Motor neuron (in vitro differentiated cells): ENCODE measurements around the gene TSPAN1. TPM values are rescaled to one million over a fixed set of nuclear protein-coding genes. Genes with fewer than 3 reads are reported as not detected.
A peak's percentile ranks its signal among the peaks of the same experiment; 100 is the strongest.

Experiments
- ATAC-seq, 8 experiments: fragments of 200-7000 bp; cut with Tn5 transposase; replicated peaks in 6 of 8; 2 replicates each; pipeline ENCODE4 v1.8.0; 2021; ENCODE audit warnings: mild to moderate bottlenecking in 8 of 8, moderate library complexity in 8 of 8
- H3K27ac ChIP-seq, 2 donors: fragments of 250-450 bp; sonication (Bioruptor Pico); 2 replicates each; pipeline ENCODE4 v1.9.0; 2021; ENCODE audit warnings: antibody characterized with exemption in 2 of 2, mild to moderate bottlenecking in 2 of 2, moderate library complexity in 1 of 2
- H3K4me1 ChIP-seq, 2 donors: fragments of 250-450 bp; sonication (Bioruptor Pico); replicated peaks in 1 of 2; 2 replicates each; pipeline ENCODE4 v1.6.1; 2021; ENCODE audit warnings: antibody characterized with exemption in 2 of 2, mild to moderate bottlenecking in 2 of 2, moderate library complexity in 1 of 2
- H3K4me3 ChIP-seq, 5 donors: fragments of 250-450 bp; sonication (Bioruptor Pico); 2 replicates each; pipeline ENCODE4 v1.9.0; 2021; ENCODE audit warnings: antibody characterized with exemption in 5 of 5, mild to moderate bottlenecking in 5 of 5, moderate library complexity in 4 of 5
- WGBS, 10 experiments: fragments of 450-650 bp; shearing (Covaris generic); methylation state at CpG; one replicate each; pipeline ENCODE4 v1.0.0; 2022; 5-methylcytosine and 5-hydroxymethylcytosine counted together
- in situ Hi-C, 9 experiments: fragments of 400-800 bp; cut with MboI; loops; one replicate each; pipeline ENCODE4 v1.15.0; 2021; ENCODE audit warnings: low sequenced_read_pairs in 9 of 9, low pct_unique_long_range_greater_than_20kb in 2 of 9; ENCODE audit not compliant: unreplicated experiment in 9 of 9
- total RNA-seq, 8 experiments: library from RNA; unstranded; fragments of 300-600 nt; gene quantifications; 2 replicates each; pipeline versions ENCODE4 v1.2.3 to v1.2.4, GENCODE V29; 2022

Gene TSPAN1
- total RNA-seq, 8 experiments from 2014 or later = 0.35 to 3.1 (median 1.1) TPM; not detected in 1

GRCh38 chr1:46183079-46183847, 8.4 kb downstream of the TSPAN1 start:
- WGBS, 10 experiments = 33 to 100% (median 79%) methylated on average over 1 to 7 of the region's 8 CpGs; no CpG with 5 or more reads in 4 of the 10 experiments
- no peak overlapping the region for H3K4me3 ChIP-seq
- H3K27ac ChIP-seq = no peak overlapping the region
- ATAC-seq = peak in 6 of 8 experiments; percentile 15 to 49 (median 26)
- in situ Hi-C loops = loop anchor here in 5 of 9 experiments (5.0 to 25.0 kb wide), 2 partner anchors 146 kb away; no protein-coding TSS in a partner anchor
- peaks cover 7 to 11% of the 10 kb centered on the region in 2 donors for H3K4me1 ChIP-seq

DNA sequence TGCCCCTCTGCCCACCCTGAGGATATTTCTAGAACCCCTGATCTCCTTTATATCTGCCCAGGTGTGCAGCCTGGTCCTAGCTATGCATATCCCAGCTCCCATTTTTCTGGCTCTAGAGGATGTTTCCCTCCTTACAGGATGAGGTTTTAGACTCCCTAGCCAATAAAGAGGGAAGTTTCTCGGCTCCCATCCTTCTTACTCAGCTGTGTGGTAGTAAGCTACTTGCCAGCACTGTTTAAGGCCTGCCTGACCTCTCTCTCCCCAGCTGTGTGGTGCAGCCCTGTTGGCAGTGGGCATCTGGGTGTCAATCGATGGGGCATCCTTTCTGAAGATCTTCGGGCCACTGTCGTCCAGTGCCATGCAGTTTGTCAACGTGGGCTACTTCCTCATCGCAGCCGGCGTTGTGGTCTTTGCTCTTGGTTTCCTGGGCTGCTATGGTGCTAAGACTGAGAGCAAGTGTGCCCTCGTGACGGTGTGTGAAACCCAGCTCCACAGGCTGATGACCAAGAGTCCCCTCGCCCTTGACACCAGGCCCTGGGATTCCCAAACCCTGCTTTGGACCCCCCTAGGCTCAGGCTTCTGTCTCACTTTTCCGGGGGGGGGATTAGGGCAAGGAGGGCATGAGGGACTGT, 9.2 kb downstream of the TSPAN1 start:
- Histone ChIP-seq H3K27ac (no peak overlapping the region), H3K4me1 (peaks cover 7 to 11% of the 10 kb centered on the region in 2 donors), H3K4me3 (no peak overlapping the region)
- in situ Hi-C loops = loop anchor here in 5 of 9 experiments (5.0 to 25.0 kb wide), 2 partner anchors 147 kb away; no protein-coding TSS in a partner anchor
- 79 to 92% (median 88%) methylated on average over 5 to 12 of the region's 12 CpGs; no CpG with 5 or more reads in 5 of the 10 experiments for WGBS, 10 experiments
- ATAC-seq = no peak

GRCh38 chr1:46184920-46185658, 10.2 kb downstream of the TSPAN1 start:
- Histone ChIP-seq H3K27ac (no peak overlapping the region), H3K4me3 (no peak overlapping the region), H3K4me1 (peaks cover 4% of the 10 kb centered on the region in 2 donors)
- ATAC-seq = no peak
- WGBS, 10 experiments = 53 to 100% (median 80%) methylated on average over 1 to 7 of the region's 7 CpGs; no CpG with 5 or more reads in 1 of the 10 experiments
- in situ Hi-C loops = loop anchor here in 5 of 9 experiments (5.0 to 25.0 kb wide), 2 partner anchors 148 kb away; no protein-coding TSS in a partner anchor

GRCh38 chr1:46186076-46186475, 11.2 kb downstream of the TSPAN1 start:
- no peak overlapping the region for H3K27ac ChIP-seq
- ATAC-seq = no peak
- 70 to 100% (median 91%) methylated on average over 1 to 2 of the region's 2 CpGs; no CpG with 5 or more reads in 2 of the 10 experiments for WGBS, 10 experiments
- in situ Hi-C loops = loop anchor here in 4 of 9 experiments (25.0 kb wide), 1 partner anchor 149 kb away; no protein-coding TSS in a partner anchor
- no peaks in the 10 kb centered on the region for H3K4me1 ChIP-seq
- H3K4me3 ChIP-seq = no peak overlapping the region

DNA sequence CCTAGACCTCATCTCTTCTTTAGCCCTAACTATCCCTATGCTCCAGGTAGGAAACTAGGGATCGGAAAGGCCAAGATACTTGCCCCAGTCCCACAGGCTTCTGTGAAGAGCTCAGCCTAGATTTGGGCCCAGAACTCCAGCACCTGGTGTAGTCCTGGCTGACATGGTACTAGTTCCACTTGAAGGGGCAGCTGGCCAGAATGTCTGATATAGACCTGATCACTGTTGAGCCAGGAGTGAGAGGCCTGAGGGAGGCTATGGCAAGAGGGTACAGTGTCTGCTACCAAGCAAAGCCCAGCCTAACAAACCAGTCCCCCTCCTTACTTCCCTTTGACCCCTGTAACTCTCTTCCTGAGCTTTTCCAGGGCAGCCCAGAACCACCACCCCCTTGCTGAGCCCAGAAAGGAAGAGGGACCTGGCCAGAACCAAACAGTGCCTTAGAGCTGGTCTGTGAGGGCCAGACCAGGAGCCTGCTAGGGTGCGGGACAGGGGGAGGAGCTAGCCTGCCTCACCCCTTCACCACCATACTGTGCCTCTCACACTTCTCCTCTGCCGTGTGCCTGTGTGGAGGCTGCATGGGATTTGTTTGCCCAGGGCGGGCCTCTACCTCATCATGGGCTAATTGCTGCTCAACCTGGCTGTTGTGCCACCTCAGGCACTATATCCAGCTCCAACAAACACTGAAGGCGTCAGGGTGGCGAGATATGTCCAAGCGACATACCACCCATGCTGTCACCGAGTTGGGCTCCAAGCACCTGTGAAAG, 12.4 kb downstream of the TSPAN1 start:
- Histone ChIP-seq H3K4me3 (no peak overlapping the region), H3K4me1 (no peaks in the 10 kb centered on the region), H3K27ac (no peak overlapping the region)
- WGBS, 10 experiments = 83 to 100% (median 100%) methylated on average over 1 to 7 of the region's 8 CpGs; no CpG with 5 or more reads in 2 of the 10 experiments
- ATAC-seq = peak in 1 of 8 experiments; percentile 8
- in situ Hi-C loops = loop anchor here in 4 of 9 experiments (25.0 kb wide), 1 partner anchor 150 kb away; no protein-coding TSS in a partner anchor

DNA sequence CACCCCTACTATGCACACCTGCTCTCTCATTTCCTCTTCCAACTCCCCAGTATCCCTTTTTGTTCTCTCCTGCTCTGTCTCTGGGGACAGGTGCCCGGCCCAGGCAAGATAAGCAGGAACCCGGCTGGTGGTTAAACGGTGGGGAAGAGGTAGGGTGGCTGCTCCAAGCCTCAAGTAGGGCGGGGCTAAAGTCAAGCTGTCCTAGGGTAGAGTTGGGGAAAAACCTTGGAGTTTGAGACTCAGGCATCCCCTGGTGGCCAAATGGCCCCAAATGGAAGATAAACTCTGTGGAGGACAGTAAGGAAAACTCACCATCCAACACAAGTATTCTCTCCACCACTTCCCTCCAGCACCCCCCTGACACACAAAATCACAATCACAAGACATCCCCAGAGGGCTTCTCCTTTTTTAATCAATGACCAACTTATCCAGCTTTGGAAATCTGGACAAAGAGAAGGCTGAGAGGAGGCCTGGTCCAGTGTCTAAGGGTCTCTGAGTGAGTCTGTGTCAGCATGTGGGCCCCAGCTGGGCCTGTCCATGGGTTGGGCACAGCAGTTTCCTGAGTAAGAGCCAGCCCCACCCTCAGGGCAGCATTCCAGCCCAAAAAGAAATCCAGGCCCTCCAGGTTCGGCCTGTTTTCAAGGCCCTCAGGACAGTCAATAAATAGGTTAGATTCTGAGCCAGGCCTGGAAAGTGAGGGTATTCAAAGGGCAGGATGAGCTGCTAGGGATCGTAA, 13.6 kb downstream of the TSPAN1 start:
- in situ Hi-C loops = loop anchor here in 4 of 9 experiments (25.0 kb wide), 1 partner anchor 151 kb away; no protein-coding TSS in a partner anchor
- ATAC-seq = peak in 3 of 8 experiments; percentile 86 to 90 (median 88)
- WGBS, 10 experiments = 30 to 100% (median 73%) methylated on average over 1 to 6 of the region's 6 CpGs; no CpG with 5 or more reads in 2 of the 10 experiments
- H3K4me3 ChIP-seq = no peak overlapping the region
- H3K27ac ChIP-seq = no peak overlapping the region
- no peaks in the 10 kb centered on the region for H3K4me1 ChIP-seq

GRCh38 chr1:46190539-46190938, 15.7 kb downstream of the TSPAN1 start:
- Histone ChIP-seq H3K27ac (no peak overlapping the region), H3K4me3 (no peak overlapping the region), H3K4me1 (no peaks in the 10 kb centered on the region)
- WGBS, 10 experiments = 20 to 100% (median 83%) methylated on average over 1 to 3 of the region's 3 CpGs; no CpG with 5 or more reads in 3 of the 10 experiments
- in situ Hi-C loops = loop anchor here in 4 of 9 experiments (25.0 kb wide), 1 partner anchor 153 kb away; no protein-coding TSS in a partner anchor
- no peak for ATAC-seq

DNA sequence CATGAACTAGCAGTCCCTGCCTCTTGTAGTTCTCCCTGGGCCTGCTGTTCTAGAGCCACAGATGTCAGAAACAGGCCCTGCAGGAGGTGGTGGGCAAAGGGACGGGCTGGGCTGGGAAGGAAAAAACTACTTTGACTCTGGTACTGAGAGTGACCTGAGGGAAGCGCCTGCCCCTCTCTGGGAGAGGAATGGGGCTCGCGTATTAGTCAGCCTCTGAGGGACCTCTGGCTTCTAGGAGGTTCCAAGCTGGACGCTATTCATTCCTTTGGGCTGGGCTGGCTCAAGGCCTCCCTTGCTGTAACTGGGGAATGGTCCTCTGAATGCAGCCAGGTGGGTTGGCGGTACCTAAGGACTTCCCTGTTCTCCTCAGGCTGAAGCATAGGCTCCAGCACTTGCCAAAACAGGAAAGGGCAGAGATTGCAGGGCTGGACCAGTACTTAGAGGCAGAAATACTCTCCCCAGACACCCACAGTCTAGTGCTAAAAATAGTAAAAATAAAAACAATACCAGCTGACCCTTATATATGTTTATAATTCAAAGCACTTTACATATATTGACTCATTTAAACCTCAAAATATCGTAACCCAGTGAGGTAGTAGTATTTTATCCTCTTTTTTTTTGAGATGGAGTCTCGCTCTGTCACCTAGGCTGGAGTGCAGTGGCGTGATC, 16.3 kb downstream of the TSPAN1 start:
- ATAC-seq = no peak
- Histone ChIP-seq H3K4me3 (no peak overlapping the region), H3K4me1 (no peaks in the 10 kb centered on the region), H3K27ac (no peak overlapping the region)
- WGBS, 10 experiments = 80 to 100% (median 88%) methylated on average over 1 to 6 of the region's 9 CpGs; no CpG with 5 or more reads in 3 of the 10 experiments
- in situ Hi-C loops = loop anchor here in 4 of 9 experiments (25.0 kb wide), 1 partner anchor 154 kb away; no protein-coding TSS in a partner anchor

DNA sequence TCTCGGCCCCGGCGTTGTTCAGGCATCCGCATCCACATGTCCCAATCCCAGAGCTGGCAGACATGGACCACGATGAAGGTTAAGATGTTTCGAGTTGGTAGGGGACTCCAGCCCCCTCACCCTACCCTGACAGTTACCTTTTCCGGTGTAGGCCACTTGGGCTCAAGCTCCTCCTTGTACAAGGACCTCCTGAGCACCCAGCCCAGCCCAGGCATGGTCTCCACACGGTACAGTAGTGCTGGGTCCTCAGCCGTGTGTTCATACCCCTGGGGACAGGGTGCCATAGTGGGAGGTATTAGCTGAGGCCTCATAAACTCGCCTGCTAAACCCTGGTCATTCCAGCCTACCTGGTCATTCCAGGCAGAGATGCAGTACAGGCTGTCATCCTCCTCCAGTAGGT, 17.3 kb downstream of the TSPAN1 start:
- peak in 1 of 8 experiments; percentile 17 for ATAC-seq
- no peak overlapping the region for H3K27ac ChIP-seq
- in situ Hi-C loops = loop anchor here in 4 of 9 experiments (25.0 kb wide), 1 partner anchor 155 kb away; no protein-coding TSS in a partner anchor
- peaks cover under 1 to 1% of the 10 kb centered on the region in 2 donors for H3K4me1 ChIP-seq
- no peak overlapping the region for H3K4me3 ChIP-seq
- WGBS, 10 experiments = 84 to 100% (median 89%) methylated on average over 1 to 7 of the region's 10 CpGs; no CpG with 5 or more reads in 2 of the 10 experiments

- in situ Hi-C loops = loop anchor here in 4 of 9 experiments (25.0 kb wide), 1 partner anchor 156 kb away; no protein-coding TSS in a partner anchor
- Histone ChIP-seq H3K4me1 (peaks cover 7 to 8% of the 10 kb centered on the region in 2 donors), H3K4me3 (no peak overlapping the region), H3K27ac (no peak overlapping the region)
- no peak for ATAC-seq
- 80 to 100% (median 93%) methylated on average over 1 to 4 of the region's 7 CpGs; no CpG with 5 or more reads in 5 of the 10 experiments for WGBS, 10 experiments
Measured at GRCh38 chr1:46193285-46193684, 18.4 kb downstream of the TSPAN1 start.
